WTC11 (cell line): ENCODE data around the gene HOXB5. TPM values are rescaled to one million over a fixed set of nuclear protein-coding genes. Genes with fewer than 3 reads are reported as not detected.
A peak's percentile ranks its signal among the peaks of the same experiment; 100 is the strongest.

Source experiments
- ATAC-seq: fragments of 200-7000 bp; cut with Tn5 transposase; 2 replicates; pipeline ENCODE4 v1.10.0; 2021; ENCODE audit warnings: mild to moderate bottlenecking, moderate library complexity
- CTCF ChIA-PET: fragments of 300-600 bp; sonication (Branson Sonifier 250); formaldehyde crosslinking; loops from one replicate; lab custom pipeline; 2021; ENCODE audit warnings: antibody characterized with exemption; lab: Charles Lee
- POLR2A ChIA-PET: fragments of 350-600 bp; sonication (Branson Sonifier 250); formaldehyde crosslinking; loops from one replicate; lab custom pipeline; 2021; ENCODE audit warnings: antibody characterized with exemption; lab: Charles Lee
- DNase-seq: peaks from one replicate; pipeline ENCODE4 v3.0.0; 2021; ENCODE audit warnings: low spot score
- H3K27ac Mint-ChIP-seq: 2 replicates; pipeline ENCODE4 v1.8.0; 2021; ENCODE audit warnings: mixed read lengths
- H3K27me3 Mint-ChIP-seq: 2 replicates; pipeline ENCODE4 v1.8.0; 2021; ENCODE audit warnings: low read depth, mild to moderate bottlenecking, moderate library complexity, mixed read lengths
- H3K36me3 Mint-ChIP-seq: 2 replicates; pipeline ENCODE4 v1.8.0; 2021; ENCODE audit warnings: mixed read lengths
- H3K4me1 Mint-ChIP-seq: 2 replicates; pipeline ENCODE4 v1.8.0; 2022; ENCODE audit warnings: mixed read lengths
- H3K4me3 Mint-ChIP-seq: 2 replicates; pipeline ENCODE4 v1.8.0; 2021; ENCODE audit warnings: mild to moderate bottlenecking, moderate library complexity, mixed read lengths
- H3K9me3 Mint-ChIP-seq: 2 replicates; pipeline ENCODE4 v1.8.0; 2021; ENCODE audit warnings: mixed read lengths
- ARID4B ChIP-seq: sonication (generic); formaldehyde crosslinking; IDR thresholded peaks from 2 replicates; pipeline ENCODE4 v1.8.0; 2023; ENCODE audit warnings: missing genetic modification reagents, mild to moderate bottlenecking, borderline replicate concordance
- ATF6 ChIP-seq: sonication (generic); formaldehyde crosslinking; IDR thresholded peaks from 2 replicates; pipeline ENCODE4 v1.8.1; 2023; ENCODE audit warnings: mild to moderate bottlenecking, missing genetic modification reagents
- FOXJ3 ChIP-seq: sonication (generic); formaldehyde crosslinking; IDR thresholded peaks from 2 replicates; pipeline ENCODE4 v1.9.0; 2021; ENCODE audit warnings: missing genetic modification reagents, mild to moderate bottlenecking, borderline replicate concordance
- GABPB1 ChIP-seq: sonication (generic); formaldehyde crosslinking; IDR thresholded peaks from 2 replicates; pipeline ENCODE4 v1.8.1; 2023; ENCODE audit warnings: mild to moderate bottlenecking, missing genetic modification reagents
- HMGA2 ChIP-seq: fragments of 250-450 bp; sonication (Bioruptor Pico); IDR thresholded peaks from 2 replicates; pipeline ENCODE4 v1.4.0; 2021; ENCODE audit warnings: mild to moderate bottlenecking, moderate library complexity
- KAT7 ChIP-seq: sonication (generic); formaldehyde crosslinking; IDR thresholded peaks from 2 replicates; pipeline ENCODE4 v1.8.1; 2023; ENCODE audit warnings: missing genetic modification reagents, mild to moderate bottlenecking, borderline replicate concordance
- MYBL2 ChIP-seq: sonication (generic); formaldehyde crosslinking; IDR thresholded peaks from 2 replicates; pipeline ENCODE4 v1.8.1; 2023; ENCODE audit warnings: mild to moderate bottlenecking, moderate library complexity, missing genetic modification reagents
- RORB ChIP-seq: fragments of 250-450 bp; sonication (Bioruptor Pico); IDR thresholded peaks from 2 replicates; pipeline ENCODE4 v1.9.0; 2021; ENCODE audit warnings: mild to moderate bottlenecking
- USF2 ChIP-seq: sonication (generic); formaldehyde crosslinking; IDR thresholded peaks from 2 replicates; pipeline ENCODE4 v1.8.1; 2023; ENCODE audit warnings: mild to moderate bottlenecking, missing genetic modification reagents, moderate library complexity
- ZNF138 ChIP-seq: sonication (generic); formaldehyde crosslinking; conservative IDR thresholded peaks from 2 replicates; pipeline ENCODE4 v1.8.1; 2022; ENCODE audit warnings: mild to moderate bottlenecking, moderate library complexity, missing genetic modification reagents
- ZNF532 ChIP-seq: fragments of 250-450 bp; sonication (Bioruptor Pico); IDR thresholded peaks from 2 replicates; pipeline ENCODE4 v1.9.0; 2021; ENCODE audit warnings: mild to moderate bottlenecking, borderline replicate concordance
- total RNA-seq: library from RNA; stranded (reverse); gene quantifications from 3 replicates; pipeline ENCODE4 v1.2.3, GENCODE V29; 2021

The HOXB5 gene
- total RNA-seq, 1 experiment from 2014 or later, result not detected

- TF ChIP-seq HMGA2 (CRISPR knock-in tag) (no peak), ATF6 (CRISPR knock-in tag) (no peak), ZNF138 (CRISPR knock-in tag) (no peak), GABPB1 (CRISPR knock-in tag) (no peak), ARID4B (no peak)
Observed at GRCh38 chr17:48549281-48549630, 44.3 kb downstream of the HOXB5 start (continued).

- ChIA-PET CTCF (interaction anchor here (1.2 kb wide), 2 partner anchors 9 to 64 kb away, joined by 3 read pairs; no protein-coding TSS in a partner anchor), POLR2A (no interaction called here)
- H3K4me1 Mint-ChIP-seq, result peaks cover 69% of the 10 kb centered on the region
- H3K36me3 Mint-ChIP-seq, result no peaks in the 10 kb centered on the region
- no peak overlapping the region for H3K27ac Mint-ChIP-seq
- peak overlapping the region; percentile 41 for H3K4me3 Mint-ChIP-seq
- peaks cover 100% of the 10 kb centered on the region; the same call in 1 of the 2 replicates for H3K27me3 Mint-ChIP-seq
- DNase-seq (no peak), ATAC-seq (no peak)
- no peaks in the 10 kb centered on the region for H3K9me3 Mint-ChIP-seq
- TF ChIP-seq KAT7 (CRISPR knock-in tag), result no peak
- TF ChIP-seq USF2 (CRISPR knock-in tag), result no peak
- TF ChIP-seq MYBL2 (CRISPR knock-in tag), result no peak
- no peak for TF ChIP-seq ZNF532 (CRISPR knock-in tag)
- no peak for TF ChIP-seq RORB (CRISPR knock-in tag)
- TF ChIP-seq HMGA2 (CRISPR knock-in tag), result no peak
- TF ChIP-seq FOXJ3, result no peak
Observed at GRCh38 chr17:48548523-48549280, 44.9 kb downstream of the HOXB5 start.
